ENCODE results near the gene KCNIP1.
A peak's percentile ranks its signal among the peaks of the same experiment; 100 is the strongest.
"Not testable (repeated sequence)": the region's sequence is repeated elsewhere in the genome, so short reads cannot be mapped to it uniquely, and the experiment has no call there.

Gene KCNIP1

DNA sequence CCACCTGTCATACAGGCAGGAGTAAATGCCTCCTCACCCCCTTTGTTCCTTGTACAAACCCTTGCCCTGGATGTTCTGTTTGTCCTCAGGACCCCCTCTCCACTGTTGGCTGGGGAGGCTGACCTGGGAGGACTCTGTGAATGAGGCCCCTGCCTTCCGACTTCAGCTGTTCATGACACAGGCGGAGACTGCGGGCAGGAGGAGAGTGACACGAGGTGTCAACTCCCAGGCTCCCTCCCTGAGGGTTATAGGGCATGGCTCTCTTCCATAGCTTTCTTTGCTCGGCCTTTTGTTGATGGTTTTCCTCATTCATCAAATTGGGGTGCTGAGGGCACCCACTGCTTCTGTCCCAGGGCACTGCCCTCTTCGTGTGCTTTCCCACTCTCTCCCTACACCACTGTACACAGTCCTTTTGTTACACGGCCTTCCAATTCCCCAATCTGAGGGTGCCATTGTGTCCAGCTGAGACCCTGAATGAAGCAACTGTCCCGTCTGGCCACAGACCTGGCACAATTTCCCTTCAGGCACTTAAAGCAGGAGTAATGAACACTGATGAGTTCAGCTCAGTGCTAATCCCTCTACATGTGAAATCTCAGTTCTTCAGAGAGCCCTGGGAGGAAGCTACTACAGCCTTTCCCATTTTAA lies 33.8 kb downstream of the KCNIP1 start:
- no peak for DNase-seq (ENCODE audit: low spot score)

DNA sequence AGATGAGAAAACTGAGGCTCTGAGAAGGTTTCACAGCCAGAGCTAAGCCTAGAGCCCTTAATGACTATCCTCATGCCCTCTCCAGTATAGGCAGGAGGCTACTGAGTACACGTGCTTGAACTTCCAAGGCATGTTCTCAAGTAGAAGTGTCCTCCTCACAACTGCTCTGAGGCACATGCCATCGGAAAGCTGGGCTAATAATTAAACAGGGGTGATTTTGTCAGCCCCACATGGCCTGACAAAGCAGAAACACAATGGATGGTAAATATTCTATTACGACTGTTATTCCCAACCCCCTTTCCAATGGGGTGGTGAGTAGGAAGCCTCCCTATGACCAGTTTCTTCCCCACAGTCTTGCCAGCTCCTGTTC lies 34.3 kb downstream of the KCNIP1 start:
- DNase-seq (ENCODE audit: low spot score) = no peak

DNA sequence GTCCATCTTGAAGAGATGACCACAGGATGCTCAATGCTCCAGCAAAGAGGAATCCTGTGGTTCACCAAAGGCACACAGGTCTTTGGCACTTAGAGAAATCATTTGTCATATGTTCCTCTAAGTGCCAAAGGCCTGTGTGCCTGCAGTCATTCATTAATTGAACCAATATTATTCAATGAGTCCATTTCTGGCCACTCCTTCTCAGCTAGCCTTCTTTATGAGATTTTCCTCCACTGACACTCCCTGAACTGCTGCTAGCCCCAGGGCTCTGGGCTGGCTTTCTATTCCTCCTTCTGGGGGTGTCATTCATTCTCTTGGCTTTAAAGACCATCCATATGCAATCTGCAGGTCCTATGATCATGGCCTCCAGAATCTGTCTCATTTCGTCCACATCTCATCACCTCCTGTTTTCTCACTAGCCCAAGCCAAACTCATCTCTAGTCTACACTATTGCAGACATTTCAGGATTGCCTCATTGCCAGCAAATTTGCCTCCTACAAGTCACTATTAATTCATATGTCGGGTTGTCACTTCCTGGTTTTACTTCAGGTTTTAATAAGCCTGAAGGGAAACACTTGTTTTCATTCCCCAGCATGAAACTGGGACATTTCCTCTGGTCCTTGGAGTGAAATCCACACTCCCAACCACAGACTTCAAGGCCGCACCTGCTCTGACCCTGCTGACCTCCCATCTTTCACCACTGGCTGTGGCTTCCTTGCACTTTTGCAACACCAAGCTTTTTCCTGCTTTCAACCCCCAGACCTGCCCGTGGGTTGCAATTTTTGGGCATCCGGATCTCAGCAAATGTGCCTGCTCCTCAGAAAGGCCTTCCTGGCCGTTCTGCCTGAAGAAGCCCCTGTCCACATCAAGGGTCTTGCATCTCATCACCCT lies 35.1 kb downstream of the KCNIP1 start:
- no peak for DNase-seq (ENCODE audit: low spot score)

DNA sequence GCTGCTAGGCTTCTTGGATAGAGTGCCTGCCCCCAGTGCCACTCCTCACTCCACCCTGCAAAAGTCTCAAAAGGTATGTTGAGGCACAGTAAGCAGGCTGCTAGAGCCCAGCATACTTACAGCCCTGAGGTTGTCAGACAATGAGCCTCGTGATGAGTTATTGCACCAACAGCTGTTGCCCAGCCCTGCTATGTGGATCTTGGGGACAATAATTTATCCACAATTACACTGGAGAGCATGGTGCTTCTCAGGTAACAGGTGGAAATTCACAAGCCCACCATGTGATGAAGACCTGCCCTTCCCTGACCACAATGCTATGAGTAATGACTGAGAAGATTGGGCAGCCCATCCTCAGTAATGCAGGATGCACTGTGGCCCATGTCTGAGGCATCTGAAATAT lies 36.5 kb downstream of the KCNIP1 start:
- DNase-seq (ENCODE audit: low spot score) = no peak

DNA sequence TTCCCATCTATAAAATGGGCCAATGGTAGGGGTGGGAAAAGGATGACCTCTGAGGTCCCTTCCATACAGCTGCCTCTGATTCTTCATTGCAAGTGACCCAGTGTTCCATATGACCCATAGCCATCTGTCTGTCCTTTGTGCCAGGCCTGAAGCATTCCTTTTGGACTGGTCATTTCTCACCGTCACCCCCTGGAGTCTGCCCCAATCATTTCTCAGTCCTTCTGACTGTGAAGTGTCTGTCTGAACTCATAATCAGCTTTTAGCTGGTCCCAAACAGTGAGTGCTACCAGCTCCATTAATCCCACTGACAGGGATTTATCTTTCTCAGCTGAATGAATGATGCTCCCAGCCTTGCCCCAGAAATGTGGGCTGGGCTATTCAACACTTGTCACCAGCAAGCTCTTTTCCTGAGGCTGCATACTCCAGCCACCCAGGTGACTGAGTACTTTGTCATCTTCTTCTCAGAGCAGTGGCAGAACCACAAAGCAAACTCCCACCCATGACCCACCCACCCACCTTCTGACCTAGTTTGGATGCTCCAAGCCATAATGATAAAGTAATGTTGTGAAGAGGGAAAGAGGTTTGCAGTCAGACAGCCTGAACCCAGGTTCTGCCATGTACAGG lies 37.4 kb downstream of the KCNIP1 start:
- no peak for DNase-seq (ENCODE audit: low spot score)

DNA sequence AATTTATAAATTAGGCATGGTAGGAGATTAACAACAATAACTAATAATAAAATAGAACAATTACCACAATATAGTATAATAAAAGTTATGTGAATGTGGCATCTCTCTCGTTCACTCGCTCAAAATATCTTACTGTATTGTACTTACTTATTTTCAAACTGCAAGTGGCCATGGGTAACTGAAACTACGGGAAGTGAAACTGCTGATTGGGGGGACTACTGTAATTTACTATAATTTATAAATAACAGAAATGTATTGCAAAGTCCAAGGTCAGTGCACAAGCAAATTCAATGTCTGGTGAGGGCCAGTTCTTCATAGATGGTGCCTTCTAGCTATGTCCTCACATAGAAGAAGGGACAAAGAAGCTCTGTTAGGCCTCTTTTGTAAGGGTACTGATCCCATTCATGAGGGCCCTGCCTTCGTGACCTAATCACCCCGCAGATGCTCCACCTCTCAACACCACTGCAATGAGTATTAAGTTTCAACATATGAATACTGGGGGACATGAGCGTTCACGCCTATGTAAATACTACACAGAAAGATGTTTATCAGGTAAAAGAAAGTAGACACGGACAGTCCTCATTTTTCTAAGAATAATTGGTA lies 39.0 kb downstream of the KCNIP1 start:
- no peak for DNase-seq (ENCODE audit: low spot score)

DNA sequence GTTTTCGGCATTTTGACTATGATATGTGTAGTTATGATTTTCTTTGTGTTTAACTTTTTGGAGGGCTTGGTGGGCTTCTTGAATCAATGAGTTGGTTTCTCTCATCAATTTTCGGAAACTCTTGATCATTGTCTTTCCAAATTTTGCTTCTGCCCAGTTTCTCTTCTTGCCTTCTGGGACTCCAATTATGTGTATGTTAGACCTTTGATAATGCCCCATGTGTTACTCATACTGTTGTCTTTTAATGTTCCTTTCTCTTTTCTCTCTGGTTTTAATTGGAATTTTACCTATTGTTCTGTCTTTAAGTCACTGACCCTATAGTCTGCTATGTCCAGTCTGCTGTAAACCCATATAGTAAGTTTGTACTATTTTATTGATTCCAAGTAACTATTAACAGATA lies 41.5 kb downstream of the KCNIP1 start:
- DNase-seq (ENCODE audit: low spot score) = no peak

DNA sequence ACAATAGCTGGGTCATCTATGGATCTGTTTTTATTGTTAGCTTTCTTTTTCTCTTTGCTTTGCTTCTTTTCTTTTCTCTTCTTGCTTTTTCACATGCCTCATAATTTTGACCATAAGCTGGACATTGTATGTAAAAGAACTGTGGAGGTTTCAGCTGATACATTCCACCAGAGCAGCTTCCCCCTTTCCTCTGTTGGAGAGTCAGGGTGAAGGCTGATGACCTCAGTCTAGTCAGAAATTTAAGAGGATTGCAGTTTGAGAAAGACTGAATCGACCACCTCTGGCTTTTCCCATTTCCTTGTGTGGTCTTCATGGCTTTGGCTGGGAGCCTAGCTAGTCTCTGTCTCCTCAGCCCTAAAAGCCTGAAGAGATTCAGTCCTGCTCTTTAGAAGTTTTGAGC lies 42.0 kb downstream of the KCNIP1 start:
- DNase-seq (ENCODE audit: low spot score) = no peak

DNA sequence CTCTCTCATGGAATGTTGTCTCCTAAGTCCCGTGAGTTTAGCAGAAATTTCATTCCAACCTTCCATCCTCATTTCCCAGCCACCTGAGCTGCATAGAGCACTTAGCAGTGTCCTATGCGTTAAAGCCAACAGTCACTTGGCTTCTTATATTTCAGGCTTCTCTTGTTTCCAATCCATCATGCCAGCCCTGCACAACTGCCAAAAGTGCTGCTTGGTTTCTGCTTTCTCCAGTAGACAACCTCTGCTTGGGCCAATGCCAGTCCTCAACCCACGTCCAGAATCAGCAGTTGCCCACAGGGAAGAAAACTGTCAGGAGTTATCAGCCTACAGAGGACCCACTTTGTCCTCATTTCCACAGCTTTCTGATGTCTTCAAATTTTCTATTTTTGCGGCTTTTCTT lies 42.5 kb downstream of the KCNIP1 start:
- DNase-seq (ENCODE audit: low spot score) = no peak

DNA sequence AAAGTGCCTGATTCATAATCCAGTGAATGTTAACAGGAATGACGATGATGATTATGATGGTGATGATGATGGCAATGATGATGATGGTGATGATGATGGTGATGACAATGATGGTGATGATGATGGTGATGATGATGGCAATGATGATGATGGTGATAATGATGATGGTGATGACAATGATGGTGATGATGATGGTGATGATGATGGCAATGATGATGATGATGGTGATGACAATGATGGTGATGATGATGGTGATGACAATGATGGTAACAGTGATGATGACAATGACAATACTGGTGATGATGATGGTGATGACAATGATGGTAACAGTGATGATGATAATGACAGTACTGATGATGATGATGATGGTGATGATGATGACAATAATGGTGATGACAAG lies 46.6 kb downstream of the KCNIP1 start:
- DNase-seq (ENCODE audit: low spot score) = not testable (repeated sequence)

DNA sequence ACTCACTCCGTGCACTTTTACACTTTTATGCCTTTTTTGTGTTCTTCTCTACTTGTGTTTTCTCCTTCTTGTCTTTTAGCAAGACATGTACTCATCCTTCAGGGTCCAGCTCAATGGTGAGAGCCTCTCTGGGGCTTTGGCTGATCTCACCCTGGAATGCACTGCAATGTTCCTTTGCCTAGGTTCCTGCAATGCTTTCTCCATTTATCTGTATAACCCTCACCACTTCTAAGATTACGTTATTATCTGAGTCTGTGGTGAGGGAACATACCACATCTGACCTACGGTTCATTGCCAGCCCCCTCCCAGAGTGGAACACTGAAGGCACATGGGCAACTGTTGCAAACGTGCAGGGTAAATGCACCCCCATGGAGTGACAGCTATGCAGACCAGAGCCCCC lies 47.3 kb downstream of the KCNIP1 start:
- DNase-seq (ENCODE audit: low spot score) = no peak

DNA sequence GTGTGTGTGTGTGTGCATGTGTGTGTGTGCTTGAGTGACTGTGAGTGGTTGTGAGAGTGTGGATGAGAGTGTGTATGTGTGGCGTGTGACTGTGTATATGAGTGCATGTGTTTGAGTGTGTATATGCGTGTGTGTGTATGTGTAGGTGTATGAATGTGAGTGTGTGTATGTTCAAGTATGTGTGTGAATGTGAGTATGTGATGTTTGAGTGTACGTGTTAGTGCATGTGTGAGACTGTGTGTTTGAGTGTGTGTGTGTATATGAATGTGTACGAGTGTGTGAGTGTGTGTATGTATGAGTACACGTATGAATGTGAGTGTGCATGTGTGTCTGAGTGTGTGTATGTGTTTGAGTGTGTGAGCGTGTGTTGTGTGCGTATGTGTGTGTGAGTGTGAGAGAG lies 47.8 kb downstream of the KCNIP1 start:
- no peak for DNase-seq (ENCODE audit: low spot score)

DNA sequence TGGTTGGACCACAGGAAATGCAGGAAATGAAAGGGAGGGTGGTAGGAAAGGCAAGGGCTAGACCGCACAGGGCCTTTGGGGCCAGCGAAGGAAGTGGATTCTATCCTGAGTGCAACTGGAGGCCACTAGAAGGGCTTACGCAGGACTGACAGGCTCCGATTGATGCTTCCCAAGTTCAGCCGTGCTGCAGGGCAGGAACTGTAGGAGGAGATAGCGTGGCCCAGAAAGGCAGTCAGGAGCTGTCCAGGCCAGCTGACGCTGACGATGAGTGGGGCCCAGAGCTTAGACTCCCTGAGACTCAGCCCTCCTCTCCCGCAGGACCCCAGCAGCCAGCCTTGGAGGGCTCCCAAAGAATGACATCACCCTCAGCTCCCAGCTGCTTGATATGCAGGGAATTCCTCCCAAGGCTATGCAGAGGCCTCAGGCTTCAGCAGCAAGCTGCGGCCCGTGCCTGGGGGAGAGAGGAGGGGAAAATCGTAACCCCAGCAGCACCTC lies 48.8 kb downstream of the KCNIP1 start:
- DNase-seq (ENCODE audit: low spot score) = peak; percentile 79

DNA sequence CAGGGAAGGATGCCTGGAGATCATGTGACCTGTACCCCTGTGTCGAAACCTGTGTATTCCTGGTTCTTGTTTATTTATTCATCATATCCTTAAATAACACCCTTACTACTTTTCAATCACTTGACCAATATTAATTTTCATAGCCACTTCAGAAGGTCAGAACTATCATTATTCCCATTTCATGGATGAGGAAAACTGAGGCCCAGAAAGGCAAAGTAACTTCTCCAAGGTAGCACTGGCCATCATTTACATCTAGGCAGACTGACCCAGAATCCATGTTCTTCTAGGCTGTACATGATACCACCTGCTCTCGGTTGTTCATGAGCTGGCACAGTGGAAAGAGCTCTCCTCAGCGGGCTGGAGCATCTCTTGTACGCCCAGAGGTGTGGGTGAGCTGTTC lies 49.4 kb downstream of the KCNIP1 start:
- no peak for DNase-seq (ENCODE audit: low spot score)

DNA sequence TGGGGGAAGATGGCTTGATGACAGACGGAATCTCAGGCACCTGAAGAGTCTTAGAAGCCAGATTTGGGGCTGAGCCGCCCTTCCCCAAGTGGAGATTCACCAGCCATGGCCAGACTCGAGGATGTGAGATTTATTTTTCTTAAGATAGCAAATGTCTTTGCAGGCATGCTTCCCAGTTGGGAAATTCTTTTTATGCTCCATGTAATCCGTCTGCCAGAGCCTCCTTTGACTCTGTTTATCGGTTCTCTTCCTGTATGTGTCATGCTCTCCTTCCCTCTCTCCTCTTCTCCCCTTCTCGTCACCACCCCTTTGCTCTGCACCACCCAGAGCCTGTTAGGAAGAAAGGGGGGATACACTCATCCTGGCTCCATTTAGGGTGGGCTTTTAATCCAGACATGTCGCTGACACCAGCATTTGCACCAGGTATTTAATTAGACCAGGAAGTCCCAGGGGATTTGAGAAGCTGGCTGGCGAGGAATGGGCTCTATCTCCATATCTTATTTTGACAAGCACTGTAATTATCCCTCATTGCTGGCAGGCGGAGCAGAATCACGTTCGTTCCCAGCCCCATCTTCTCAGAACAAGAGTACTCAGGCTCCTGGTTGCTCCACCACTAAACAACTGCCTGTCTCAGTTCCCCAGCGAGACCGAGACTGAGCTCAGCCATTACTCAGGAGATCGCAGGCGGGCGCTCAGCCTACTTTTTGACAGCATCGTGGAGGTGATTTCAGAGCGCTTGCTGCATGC lies 50.9 kb downstream of the KCNIP1 start:
- no peak for DNase-seq (ENCODE audit: low spot score)

DNA sequence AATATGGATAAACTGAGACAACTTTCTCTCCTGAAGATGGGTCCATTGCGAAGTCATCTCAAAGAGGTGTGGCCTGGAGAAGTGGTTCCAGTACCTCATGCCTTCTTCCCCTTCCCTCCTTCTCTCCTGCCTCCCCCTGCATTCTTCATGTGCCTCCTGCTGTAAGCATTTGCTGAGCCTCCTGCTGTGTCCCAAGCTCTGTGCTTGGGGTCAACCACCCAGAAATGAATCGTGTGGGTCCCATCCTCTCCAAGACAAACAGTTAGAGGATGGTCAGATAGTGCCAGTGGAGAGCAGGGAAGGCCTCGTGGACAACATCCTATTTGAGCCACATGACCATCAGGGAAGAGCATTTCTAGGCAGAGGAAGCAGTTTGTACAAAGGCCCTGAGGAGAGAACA lies 53.5 kb downstream of the KCNIP1 start:
- no peak for DNase-seq (ENCODE audit: low spot score)

DNA sequence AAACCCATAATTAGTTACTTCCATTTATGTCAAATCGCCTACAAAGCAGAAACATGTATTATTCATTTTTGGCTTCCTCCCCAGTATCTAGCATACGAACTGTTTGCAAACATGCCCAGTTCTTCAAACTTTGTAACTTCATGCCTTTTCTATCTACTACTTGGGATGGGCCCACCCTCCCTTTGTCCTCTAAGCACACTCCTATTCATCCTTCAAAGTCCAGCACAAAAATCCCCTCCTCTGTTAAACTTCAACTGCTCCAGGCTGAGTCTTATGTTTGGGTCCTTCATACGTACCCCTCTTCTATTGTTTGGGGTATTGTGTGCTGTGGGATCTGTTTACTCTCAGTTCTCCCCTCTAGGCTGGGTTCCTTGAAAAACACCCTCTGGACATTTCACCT lies 55.5 kb downstream of the KCNIP1 start:
- no peak for DNase-seq (ENCODE audit: low spot score)

DNA sequence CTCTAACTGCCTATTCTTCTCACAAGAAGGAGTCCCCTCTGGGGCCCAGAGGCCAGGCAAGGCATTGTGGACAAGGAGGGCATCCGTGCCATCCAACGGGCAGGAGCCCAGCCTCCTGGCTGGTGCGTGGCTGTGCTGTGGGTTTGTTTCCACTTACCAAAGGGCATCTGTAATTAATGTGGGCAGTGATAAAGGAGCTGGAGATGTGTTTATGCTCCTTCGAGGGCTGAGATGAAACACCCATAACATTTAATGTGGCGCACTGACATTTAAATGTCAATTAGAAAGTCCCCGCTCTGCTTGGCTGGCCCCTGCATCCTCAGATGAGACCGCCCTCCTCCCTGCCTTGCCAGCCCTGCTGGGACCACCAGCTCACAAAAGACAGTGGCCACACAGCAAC lies 57.1 kb downstream of the KCNIP1 start:
- no peak for DNase-seq (ENCODE audit: low spot score)

DNA sequence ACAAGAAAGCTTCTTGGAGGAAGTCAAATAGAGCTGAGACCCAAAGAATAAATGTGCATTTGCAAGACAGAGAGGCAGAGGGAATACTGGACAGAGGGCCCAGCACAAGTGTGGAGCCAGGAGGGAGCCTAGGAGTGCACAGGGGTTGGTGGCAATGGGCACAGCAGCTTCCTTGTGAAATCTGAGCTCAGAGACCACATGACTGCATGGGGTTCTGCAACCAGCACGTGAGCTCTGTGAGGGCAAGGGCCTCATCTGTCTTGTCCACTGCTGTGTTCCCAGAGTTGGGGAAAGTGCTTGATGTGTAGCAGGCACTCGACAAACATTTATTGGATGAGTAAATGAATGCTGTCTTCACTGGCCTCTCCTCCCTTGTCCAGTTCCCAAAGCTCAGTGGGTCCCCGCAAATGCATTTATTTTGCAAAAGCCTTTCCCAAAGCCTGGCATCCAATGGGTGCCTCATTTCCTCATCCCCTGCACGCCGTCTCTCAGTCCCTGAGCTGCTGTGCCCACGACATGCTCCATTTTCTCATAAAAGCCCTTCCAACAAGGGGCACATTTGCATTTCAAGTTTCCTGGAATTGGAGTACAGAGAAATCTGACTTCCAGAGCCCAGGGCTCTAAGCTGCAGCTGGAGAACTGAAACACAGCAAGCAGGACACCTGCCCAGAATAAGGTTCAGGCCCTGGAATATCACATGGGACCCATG lies 58.5 kb downstream of the KCNIP1 start:
- no peak for DNase-seq (ENCODE audit: low spot score)

DNA sequence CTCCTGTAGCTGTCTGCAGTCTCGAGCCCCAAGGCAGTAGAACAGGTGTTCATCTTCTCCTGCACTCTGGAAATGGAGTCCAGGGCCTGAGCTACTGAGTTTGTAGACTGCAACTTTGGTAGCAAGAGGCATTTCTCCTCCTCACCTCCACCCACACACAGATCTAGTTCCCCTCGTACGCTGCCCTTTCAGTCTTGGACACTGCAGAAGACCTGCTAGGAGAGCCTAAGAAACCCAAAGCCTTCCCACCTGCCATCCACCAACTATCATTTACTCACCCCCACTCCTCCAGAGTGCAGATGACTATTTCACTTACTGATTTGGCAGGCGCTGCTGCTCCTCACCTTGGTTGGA lies 59.0 kb downstream of the KCNIP1 start:
- no peak for DNase-seq (ENCODE audit: low spot score)

DNA sequence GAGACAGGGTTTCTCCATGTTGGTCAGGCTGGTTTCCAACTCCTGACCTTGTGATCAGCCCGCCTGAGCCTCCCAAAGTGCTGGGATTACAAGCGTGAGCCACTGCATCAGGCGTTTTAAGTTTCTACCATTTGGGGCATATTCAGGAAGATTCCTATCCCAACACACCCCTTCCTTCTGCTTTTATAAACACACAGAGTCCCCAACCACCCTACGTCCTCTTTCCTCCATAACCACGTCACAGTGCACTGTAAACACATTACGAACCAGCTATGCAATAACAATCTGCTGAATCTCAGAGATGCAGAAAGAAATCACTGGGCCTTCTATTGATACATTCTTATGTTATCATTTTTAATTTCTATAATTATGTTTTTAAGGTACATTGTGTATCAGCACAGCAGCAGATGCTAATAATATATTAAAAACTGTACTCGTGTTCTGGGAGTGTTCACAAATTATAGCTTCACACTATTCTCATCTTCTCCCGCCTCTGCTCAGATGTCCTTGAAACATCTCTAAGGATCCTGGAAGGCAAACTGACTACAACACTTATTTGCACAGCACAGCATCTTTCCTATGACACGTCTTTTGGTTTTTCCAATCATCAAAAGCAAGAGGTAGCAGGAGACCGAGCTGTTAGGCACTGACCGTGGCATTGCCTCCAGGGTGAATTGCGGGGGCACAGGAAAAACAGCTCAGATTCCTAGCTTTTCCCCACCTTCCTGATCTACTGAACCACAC lies 60.2 kb downstream of the KCNIP1 start:
- no peak for DNase-seq (ENCODE audit: low spot score)
